HL-60 (cell line): Measurements from ENCODE around the gene LCOR. TPM values are rescaled to one million over a fixed set of nuclear protein-coding genes. Genes with fewer than 3 reads are reported as not detected.

ENCODE experiments used
- microRNA-seq: library from miRNA; unstranded; fragments of <30 nt; microRNA quantifications from one replicate; pipeline ENCODE4, GENCODE V29; 2018

Gene LCOR

Small RNAs within 50 kb of the gene (microRNA-seq; reads per million reads assigned to microRNA genes)
- gene MIR607: not detected
